ENCODE data around the gene RAB6A.
"Not testable (repeated sequence)": the region's sequence is repeated elsewhere in the genome, so short reads cannot be mapped to it uniquely, and the experiment has no call there.

The RAB6A gene

GRCh38 chr11:73761403-73761945 is 600 bp upstream of the RAB6A start:
- DNase-seq = peak; percentile 26

GRCh38 chr11:73760135-73760678 is 667 bp downstream of the RAB6A start:
- no peak for DNase-seq

- DNase-seq = no peak
Observed at GRCh38 chr11:73759610-73760134, 1.2 kb downstream of the RAB6A start.

- no peak for DNase-seq
Observed at GRCh38 chr11:73758451-73758850, 2.4 kb downstream of the RAB6A start.

- peak; percentile 67 for DNase-seq
Observed at GRCh38 chr11:73757598-73757997, 3.3 kb downstream of the RAB6A start.

GRCh38 chr11:73755670-73756069 is 5.2 kb downstream of the RAB6A start:
- DNase-seq = no peak

GRCh38 chr11:73753938-73754337 is 6.9 kb downstream of the RAB6A start:
- no peak for DNase-seq

- DNase-seq = no peak
Observed at GRCh38 chr11:73752903-73753302, 8.0 kb downstream of the RAB6A start.

- DNase-seq = no peak
Observed at GRCh38 chr11:73752216-73752867, 8.5 kb downstream of the RAB6A start.

- DNase-seq = not testable (repeated sequence)
Observed at GRCh38 chr11:73750862-73751261, 10.0 kb downstream of the RAB6A start.

- peak; percentile 61 for DNase-seq
Observed at GRCh38 chr11:73750228-73750627, 10.6 kb downstream of the RAB6A start.

GRCh38 chr11:73749118-73749517 is 11.8 kb downstream of the RAB6A start:
- DNase-seq = no peak

- no peak for DNase-seq
Observed at GRCh38 chr11:73748300-73748699, 12.6 kb downstream of the RAB6A start.

GRCh38 chr11:73747762-73748161 is 13.1 kb downstream of the RAB6A start:
- DNase-seq = no peak

- no peak for DNase-seq
Observed at GRCh38 chr11:73746701-73747100, 14.2 kb downstream of the RAB6A start.

- no peak for DNase-seq
Observed at GRCh38 chr11:73743045-73743444, 17.8 kb downstream of the RAB6A start.

- DNase-seq = not testable (repeated sequence)
Observed at GRCh38 chr11:73735959-73736358, 24.9 kb downstream of the RAB6A start.

GRCh38 chr11:73734993-73735392 is 25.9 kb downstream of the RAB6A start:
- DNase-seq = no peak

GRCh38 chr11:73734011-73734410 is 26.9 kb downstream of the RAB6A start:
- DNase-seq = not testable (repeated sequence)

GRCh38 chr11:73732936-73733335 is 27.9 kb downstream of the RAB6A start:
- not testable (repeated sequence) for DNase-seq

- DNase-seq = no peak
Observed at GRCh38 chr11:73729594-73730206, 31.2 kb downstream of the RAB6A start.

GRCh38 chr11:73728000-73728399 is 32.9 kb downstream of the RAB6A start:
- no peak for DNase-seq

- DNase-seq = no peak
Observed at GRCh38 chr11:73726825-73727224, 34.0 kb downstream of the RAB6A start.

- DNase-seq = no peak
Observed at GRCh38 chr11:73717136-73717535, 43.7 kb downstream of the RAB6A start.
